ENCODE measurements around the gene RAP1GAP. TPM values are rescaled to one million over a fixed set of nuclear protein-coding genes. Genes with fewer than 3 reads are reported as not detected.

The RAP1GAP gene
- total RNA-seq, 1 experiment from 2014 or later, result 13.4 TPM

- H3K4me1 ChIP-seq (ENCODE audit: control insufficient read depth in 1 of 2, insufficient read depth in 2 of 2, low read length in 2 of 2), result peaks cover 20 to 40% of the 10 kb centered on the region in 2 experiments
- BruUV-seq (replicated peaks), result no TSS peak
- no peaks in the 10 kb centered on the region for H4K20me1 ChIP-seq (ENCODE audit: insufficient read depth)
- DNase-seq (ENCODE audit: low read depth, low spot score), result no peak
- TF ChIP-seq, protein P1, sequence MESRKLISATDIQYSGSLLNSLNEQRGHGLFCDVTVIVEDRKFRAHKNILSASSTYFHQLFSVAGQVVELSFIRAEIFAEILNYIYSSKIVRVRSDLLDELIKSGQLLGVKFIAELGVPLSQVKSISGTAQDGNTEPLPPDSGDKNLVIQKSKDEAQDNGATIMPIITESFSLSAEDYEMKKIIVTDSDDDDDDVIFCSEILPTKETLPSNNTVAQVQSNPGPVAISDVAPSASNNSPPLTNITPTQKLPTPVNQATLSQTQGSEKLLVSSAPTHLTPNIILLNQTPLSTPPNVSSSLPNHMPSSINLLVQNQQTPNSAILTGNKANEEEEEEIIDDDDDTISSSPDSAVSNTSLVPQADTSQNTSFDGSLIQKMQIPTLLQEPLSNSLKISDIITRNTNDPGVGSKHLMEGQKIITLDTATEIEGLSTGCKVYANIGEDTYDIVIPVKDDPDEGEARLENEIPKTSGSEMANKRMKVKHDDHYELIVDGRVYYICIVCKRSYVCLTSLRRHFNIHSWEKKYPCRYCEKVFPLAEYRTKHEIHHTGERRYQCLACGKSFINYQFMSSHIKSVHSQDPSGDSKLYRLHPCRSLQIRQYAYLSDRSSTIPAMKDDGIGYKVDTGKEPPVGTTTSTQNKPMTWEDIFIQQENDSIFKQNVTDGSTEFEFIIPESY (IDR thresholded peaks at IDR 0.05; ENCODE audit: extremely low read depth, insufficient replicate concordance, low read length), result no peak
- TF ChIP-seq TCF7L2 (IDR thresholded peaks at IDR 0.05; ENCODE audit: borderline replicate concordance, extremely low read depth, insufficient read depth, insufficient read length), result no peak
- TF ChIP-seq SIN3A (IDR thresholded peaks at IDR 0.05; ENCODE audit: low read depth), result no peak
- TF ChIP-seq YY1 (IDR thresholded peaks at IDR 0.05; ENCODE audit: extremely low read depth, insufficient replicate concordance, low read depth, low read length), result no peak
- TF ChIP-seq, protein P2, sequence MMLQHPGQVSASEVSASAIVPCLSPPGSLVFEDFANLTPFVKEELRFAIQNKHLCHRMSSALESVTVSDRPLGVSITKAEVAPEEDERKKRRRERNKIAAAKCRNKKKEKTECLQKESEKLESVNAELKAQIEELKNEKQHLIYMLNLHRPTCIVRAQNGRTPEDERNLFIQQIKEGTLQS (IDR thresholded peaks at IDR 0.05), result no peak
- TF ChIP-seq JUND (IDR thresholded peaks at IDR 0.05), result no peak
- TF ChIP-seq SP1 (IDR thresholded peaks at IDR 0.05; ENCODE audit: low read depth), result no peak
- TF ChIP-seq CTCF (IDR thresholded peaks at IDR 0.05 in 2 of 3, conservative IDR thresholded peaks at IDR 0.05 in 1 of 3; ENCODE audit: borderline replicate concordance in 1 of 3, insufficient read depth in 1 of 3, low read depth in 2 of 3, low read length in 2 of 3), result no peak
- TF ChIP-seq SRF (IDR thresholded peaks at IDR 0.05; ENCODE audit: low read depth), result no peak
- no peak for TF ChIP-seq RAD21 (IDR thresholded peaks at IDR 0.05; ENCODE audit: low read depth)
- no peak for TF ChIP-seq MAX (IDR thresholded peaks at IDR 0.05)
- TF ChIP-seq ELF1 (IDR thresholded peaks at IDR 0.05; ENCODE audit: borderline replicate concordance, low read depth), result no peak
- no peak for TF ChIP-seq CBX3 (IDR thresholded peaks at IDR 0.05; ENCODE audit: low read depth)
- no peak for TF ChIP-seq EGR1 (IDR thresholded peaks at IDR 0.05; ENCODE audit: low read depth)
- no peak for TF ChIP-seq ZNF274 (IDR thresholded peaks at IDR 0.05; ENCODE audit: low read depth, low read length)
- no peak for TF ChIP-seq ZFX (IDR thresholded peaks at IDR 0.05)
- TF ChIP-seq POLR2A (IDR thresholded peaks at IDR 0.05; ENCODE audit: borderline replicate concordance, extremely low read depth, insufficient read depth, insufficient read length), result no peak
- intact Hi-C loops (cut with micrococcal nuclease), result no loop called here
- RAD21 ChIA-PET (ENCODE audit: low non-redundant PET in 1 of 2, low total read pairs in 2 of 2, uncharacterized antibody in 2 of 2, unreplicated experiment in 2 of 2), result no interaction called here
- no peaks in the 10 kb centered on the region for H3K9me3 ChIP-seq (ENCODE audit: control insufficient read depth in 1 of 2, insufficient read depth in 1 of 2, low read depth in 1 of 2, low read length in 2 of 2)
- no peak overlapping the region for H2AFZ ChIP-seq (ENCODE audit: low read depth, low read length, poor library complexity, severe bottlenecking)
- no peak for ATAC-seq
- POLR2A ChIA-PET, result no interaction called here
- H3K4me2 ChIP-seq (ENCODE audit: low read length), result peak overlapping the region; percentile 69
- no peaks in the 10 kb centered on the region for H3K79me2 ChIP-seq (ENCODE audit: insufficient read depth, low read length)
- no peaks in the 10 kb centered on the region for H3K36me3 ChIP-seq (ENCODE audit: control insufficient read depth in 1 of 2, insufficient read depth in 2 of 2, low read length in 2 of 2)
- H3K27me3 ChIP-seq (ENCODE audit: insufficient read depth, low read length), result no peaks in the 10 kb centered on the region
- CTCF ChIA-PET, result no interaction called here
- H3K4me3 ChIP-seq (replicated peaks in 1 of 2; ENCODE audit: low read depth in 1 of 2, low read length in 2 of 2), result no peak overlapping the region
- H3K9ac ChIP-seq (ENCODE audit: low read length), result peak overlapping the region; percentile 40
- H3K27ac ChIP-seq (ENCODE audit: low read depth, low read length), result no peak overlapping the region
- H3K9me2 ChIP-seq (ENCODE audit: insufficient read depth), result no peaks in the 10 kb centered on the region
Measured at GRCh38 chr1:21586222-21586621, 82.9 kb downstream of the RAP1GAP start.

Data from HCT116 (cell line).